ENCODE data around the gene GOT1. TPM values are rescaled to one million over a fixed set of nuclear protein-coding genes. Genes with fewer than 3 reads are reported as not detected.

Gene GOT1
- total RNA-seq, 1 experiment from 2014 or later, result 59.8 TPM

GRCh38 chr10:99450624-99451498 lies 20.4 kb upstream of the GOT1 start:
- ChIA-PET POLR2A (no interaction called here), CTCF (interaction anchor here (1.0 kb wide), 1 partner anchor 15 kb away, joined by 4 read pairs; no protein-coding TSS in a partner anchor)
- TF ChIP-seq CTCF (IDR thresholded peaks at IDR 0.05; ENCODE audit: insufficient read depth in 1 of 2, low read depth in 1 of 2, low read length in 1 of 2, severe bottlenecking in 1 of 2, unreplicated experiment in 1 of 2), result no peak
- Histone ChIP-seq H3K4me1 (peaks cover 8% of the 10 kb centered on the region; the same call in 1 of the 2 replicates), H3K9me3 (no peaks in the 10 kb centered on the region), H3K27me3 (replicated peaks; ENCODE audit: control insufficient read depth, insufficient read depth, low read length) (no peaks in the 10 kb centered on the region), H3K4me3 (ENCODE audit: low read depth, low read length) (no peak overlapping the region), H3K36me3 (ENCODE audit: control insufficient read depth, insufficient read depth, low read length) (no peaks in the 10 kb centered on the region)
- intact Hi-C loops (cut with micrococcal nuclease; ENCODE audit: unreplicated experiment), result no loop called here
- no peaks in the 10 kb centered on the region for H3K9me3 Mint-ChIP-seq (ENCODE audit: unreplicated experiment)
- peaks cover 10% of the 10 kb centered on the region for H3K4me1 Mint-ChIP-seq (ENCODE audit: low read depth, unreplicated experiment)
- peaks cover 16% of the 10 kb centered on the region for H3K27me3 Mint-ChIP-seq (ENCODE audit: insufficient read depth, unreplicated experiment)
- DNase-seq, result no peak
- no peak overlapping the region for H3K4me3 Mint-ChIP-seq (ENCODE audit: unreplicated experiment)
- H3K36me3 Mint-ChIP-seq (ENCODE audit: insufficient read depth, unreplicated experiment), result no peaks in the 10 kb centered on the region
- no peak overlapping the region for H3K27ac Mint-ChIP-seq (ENCODE audit: unreplicated experiment)
- no TSS peak for BruUV-seq (replicated peaks)

GRCh38 chr10:99450156-99450555 lies 19.7 kb upstream of the GOT1 start:
- Mint-ChIP-seq H3K4me3 (ENCODE audit: unreplicated experiment) (no peak overlapping the region), H3K36me3 (ENCODE audit: insufficient read depth, unreplicated experiment) (no peaks in the 10 kb centered on the region), H3K4me1 (ENCODE audit: low read depth, unreplicated experiment) (peaks cover 10% of the 10 kb centered on the region), H3K27me3 (ENCODE audit: insufficient read depth, unreplicated experiment) (peaks cover 14% of the 10 kb centered on the region), H3K27ac (ENCODE audit: unreplicated experiment) (no peak overlapping the region), H3K9me3 (ENCODE audit: unreplicated experiment) (no peaks in the 10 kb centered on the region)
- intact Hi-C loops (cut with micrococcal nuclease; ENCODE audit: unreplicated experiment), result no loop called here
- no peaks in the 10 kb centered on the region for H3K27me3 ChIP-seq (replicated peaks; ENCODE audit: control insufficient read depth, insufficient read depth, low read length)
- POLR2A ChIA-PET, result no interaction called here
- no peaks in the 10 kb centered on the region for H3K9me3 ChIP-seq
- DNase-seq, result no peak
- no peak overlapping the region for H3K4me3 ChIP-seq (ENCODE audit: low read depth, low read length)
- no peaks in the 10 kb centered on the region for H3K36me3 ChIP-seq (ENCODE audit: control insufficient read depth, insufficient read depth, low read length)
- H3K4me1 ChIP-seq, result peaks cover 8% of the 10 kb centered on the region; the same call in 1 of the 2 replicates
- no peak for TF ChIP-seq CTCF (IDR thresholded peaks at IDR 0.05; ENCODE audit: insufficient read depth in 1 of 2, low read depth in 1 of 2, low read length in 1 of 2, severe bottlenecking in 1 of 2, unreplicated experiment in 1 of 2)
- CTCF ChIA-PET, result interaction anchor here (1.0 kb wide), 1 partner anchor 14 kb away, joined by 4 read pairs; no protein-coding TSS in a partner anchor
- no TSS peak for BruUV-seq (replicated peaks)

- DNase-seq, result no peak
- CTCF ChIA-PET, result no interaction called here
- H3K27ac Mint-ChIP-seq (ENCODE audit: unreplicated experiment), result no peak overlapping the region
- no peak for TF ChIP-seq CTCF (IDR thresholded peaks at IDR 0.05; ENCODE audit: insufficient read depth in 1 of 2, low read depth in 1 of 2, low read length in 1 of 2, severe bottlenecking in 1 of 2, unreplicated experiment in 1 of 2)
- H3K9me3 ChIP-seq, result no peaks in the 10 kb centered on the region
- no peaks in the 10 kb centered on the region for H3K36me3 ChIP-seq (ENCODE audit: control insufficient read depth, insufficient read depth, low read length)
- no peaks in the 10 kb centered on the region for H3K9me3 Mint-ChIP-seq (ENCODE audit: unreplicated experiment)
- H3K4me3 Mint-ChIP-seq (ENCODE audit: unreplicated experiment), result no peak overlapping the region
- H3K4me1 ChIP-seq, result peaks cover 8% of the 10 kb centered on the region; the same call in 1 of the 2 replicates
- POLR2A ChIA-PET, result no interaction called here
- intact Hi-C loops (cut with micrococcal nuclease; ENCODE audit: unreplicated experiment), result no loop called here
- H3K4me3 ChIP-seq (ENCODE audit: low read depth, low read length), result no peak overlapping the region
- no peaks in the 10 kb centered on the region for H3K36me3 Mint-ChIP-seq (ENCODE audit: insufficient read depth, unreplicated experiment)
- H3K27me3 ChIP-seq (replicated peaks; ENCODE audit: control insufficient read depth, insufficient read depth, low read length), result no peaks in the 10 kb centered on the region
- peaks cover 11% of the 10 kb centered on the region for H3K27me3 Mint-ChIP-seq (ENCODE audit: insufficient read depth, unreplicated experiment)
- no TSS peak for BruUV-seq (replicated peaks)
- peaks cover 10% of the 10 kb centered on the region for H3K4me1 Mint-ChIP-seq (ENCODE audit: low read depth, unreplicated experiment)
Observed at GRCh38 chr10:99449023-99449422, 18.6 kb upstream of the GOT1 start.

Measured in Caco-2 (cell line).